ENCODE measurements around the gene GYPB.
"Not testable (repeated sequence)": the region's sequence is repeated elsewhere in the genome, so short reads cannot be mapped to it uniquely, and the experiment has no call there.

GYPB gene

DNA sequence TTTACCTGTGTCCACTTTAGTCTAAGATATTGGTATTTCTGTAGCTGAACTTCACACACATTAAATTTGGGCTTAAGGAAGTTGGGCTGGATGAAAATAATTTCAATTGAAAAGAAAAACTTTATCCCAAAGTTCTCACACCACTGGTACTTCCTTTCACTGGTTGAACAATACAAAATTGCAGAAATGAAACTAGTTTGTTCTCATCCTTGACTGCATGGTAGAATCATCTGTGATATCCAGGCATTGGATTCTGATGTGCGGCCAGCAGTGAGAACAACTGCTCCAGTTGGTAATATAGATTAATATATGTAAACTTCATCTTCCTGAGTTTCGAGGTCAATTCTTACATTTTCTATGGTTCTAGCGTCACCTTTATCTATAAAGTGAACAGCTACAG, 10.6 kb downstream of the GYPB start:
- not testable (repeated sequence) for DNase-seq

DNA sequence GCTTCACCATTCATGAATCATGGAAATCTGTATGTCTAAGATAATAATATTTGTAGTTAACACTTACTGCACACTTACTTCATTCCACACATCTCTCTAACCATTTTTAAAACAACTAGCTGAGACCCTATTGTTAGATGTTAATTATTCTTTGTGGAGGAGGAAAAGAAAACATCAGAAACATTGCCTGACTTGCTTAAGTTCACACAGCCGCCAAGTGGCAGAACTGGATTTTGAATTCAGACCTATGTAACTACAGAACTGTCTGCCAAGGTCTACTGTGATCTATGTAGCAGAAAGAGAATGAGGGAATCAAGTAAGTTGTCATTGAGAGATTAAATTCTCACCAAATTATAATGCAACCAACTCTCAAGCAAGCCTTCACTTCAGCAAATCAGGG, 11.2 kb downstream of the GYPB start:
- not testable (repeated sequence) for DNase-seq

DNA sequence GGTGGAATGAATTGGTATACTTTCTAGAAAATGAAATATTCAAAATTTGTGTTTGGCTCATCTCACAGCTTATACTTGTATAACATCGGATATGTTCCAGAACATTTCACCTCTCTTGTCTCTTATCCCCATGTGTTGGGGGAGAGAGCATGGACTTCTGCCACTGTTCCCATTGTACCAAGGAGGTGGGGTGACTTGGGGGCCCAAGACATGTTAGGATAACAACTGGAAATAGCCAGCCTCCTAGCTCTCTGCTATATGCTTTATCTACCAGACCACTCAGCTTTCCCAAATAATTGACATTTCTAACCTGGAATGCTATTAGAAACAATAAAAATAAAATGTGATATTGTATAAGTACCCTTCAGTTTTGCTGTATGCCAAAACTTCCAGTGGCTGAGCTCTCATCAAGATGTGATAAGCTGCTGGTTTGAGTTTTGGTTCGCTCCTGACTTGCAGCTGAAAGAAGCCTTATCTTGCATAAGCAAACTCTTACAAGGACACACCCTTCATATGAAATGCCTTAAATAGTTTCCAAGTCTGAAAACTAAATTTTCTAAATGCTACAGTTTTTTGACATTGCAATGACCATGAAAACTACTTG, 12.9 kb downstream of the GYPB start:
- DNase-seq = peak; percentile 17

DNA sequence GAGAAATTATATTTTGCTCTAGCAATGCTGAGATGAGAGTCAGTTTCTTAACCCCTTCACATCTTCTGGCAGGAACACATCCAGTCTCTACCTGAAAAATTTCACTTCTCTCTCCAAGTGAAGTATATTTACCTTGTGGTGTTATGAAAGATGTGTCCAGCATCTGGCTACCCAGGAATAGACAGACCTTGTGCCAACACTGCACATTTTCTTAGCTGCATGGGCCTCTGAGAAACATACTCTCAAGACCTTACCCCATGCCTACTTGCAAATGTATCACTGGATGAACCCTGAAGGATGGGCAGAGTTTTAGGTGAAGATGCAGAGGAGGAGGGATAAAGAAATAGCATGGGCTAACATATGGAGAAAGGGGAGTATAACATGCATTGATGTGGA, 13.6 kb downstream of the GYPB start:
- not testable (repeated sequence) for DNase-seq

DNA sequence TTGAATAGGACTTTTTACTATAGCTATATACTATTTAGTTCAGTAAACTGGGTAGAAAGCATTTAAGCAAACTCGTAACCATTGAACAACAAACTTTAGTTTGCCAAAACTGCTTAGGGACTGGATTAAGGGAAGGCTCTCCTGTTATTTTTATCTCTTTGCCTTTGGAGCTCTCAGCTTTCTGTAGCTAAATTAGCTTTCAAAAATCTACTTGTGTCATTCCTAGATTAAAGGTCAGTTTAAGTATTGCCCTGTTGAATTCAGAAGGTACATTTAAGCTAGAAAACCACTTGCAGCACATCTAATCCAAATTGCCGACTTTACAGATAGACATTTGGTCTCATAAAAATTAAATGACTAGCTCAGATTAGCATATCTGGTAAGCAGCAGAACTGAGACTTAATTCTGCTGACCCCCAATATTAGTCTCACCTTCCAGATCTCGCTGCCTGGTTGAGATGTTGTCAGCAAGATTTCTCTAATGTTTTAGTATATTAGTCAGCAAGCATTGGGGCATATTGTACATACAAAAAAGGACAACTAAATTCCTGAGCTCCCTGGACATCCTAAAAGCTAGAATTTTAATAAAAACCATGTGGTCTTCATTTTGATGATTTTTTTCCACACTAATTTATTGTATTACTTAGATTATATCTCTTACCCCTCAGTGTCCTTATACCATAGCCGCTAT, 14.2 kb downstream of the GYPB start:
- DNase-seq = peak; percentile 87

DNA sequence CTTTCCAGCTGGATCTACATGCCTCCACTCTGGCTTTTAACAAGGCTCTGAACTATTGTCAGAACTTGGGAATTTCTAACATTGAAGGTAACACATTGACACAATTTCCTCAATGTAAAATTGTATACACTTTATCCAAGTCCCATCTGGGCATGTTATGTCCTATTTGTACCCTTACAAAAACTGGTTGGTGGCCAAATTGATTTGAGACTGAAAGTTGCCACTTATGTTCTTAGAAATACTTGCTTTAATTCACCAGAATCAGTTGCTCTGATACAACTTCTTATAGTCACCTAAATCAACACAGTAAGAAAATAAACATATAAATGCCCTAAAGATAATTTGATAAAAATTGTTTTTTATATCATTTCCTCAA, 15.3 kb downstream of the GYPB start:
- DNase-seq = not testable (repeated sequence)

DNA sequence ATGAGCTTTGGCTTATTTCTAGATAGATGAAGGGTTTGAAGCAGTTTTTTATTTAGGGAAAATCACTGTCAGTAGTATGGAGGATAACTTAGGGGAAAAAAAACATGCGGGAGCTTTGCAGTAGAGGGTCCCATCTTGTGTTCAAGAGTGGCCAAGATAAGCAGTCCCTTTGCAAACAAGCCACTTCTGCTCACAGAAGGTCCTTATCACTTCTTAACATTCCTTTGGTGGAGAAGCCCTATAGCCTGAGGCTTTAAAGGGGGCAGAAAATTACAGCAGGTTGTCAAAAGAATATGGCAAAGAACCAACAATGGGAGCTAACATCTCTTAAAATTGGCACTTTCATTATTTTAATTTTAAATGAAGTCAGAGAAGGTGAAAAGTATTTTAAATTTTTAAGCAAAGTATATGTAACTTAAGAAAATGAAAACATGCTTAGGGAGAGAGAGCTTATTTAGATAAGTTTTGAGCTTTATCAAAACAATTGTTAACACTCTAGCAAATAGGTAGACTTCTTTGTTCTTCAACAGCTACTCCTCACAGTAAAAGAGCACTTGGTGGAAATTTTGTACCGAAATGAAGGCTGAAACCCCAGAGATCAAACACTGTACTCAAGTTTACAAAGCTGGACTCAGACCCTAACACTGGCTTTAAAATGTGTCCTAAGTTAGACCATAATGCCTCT, 15.8 kb downstream of the GYPB start:
- DNase-seq = not testable (repeated sequence)

DNA sequence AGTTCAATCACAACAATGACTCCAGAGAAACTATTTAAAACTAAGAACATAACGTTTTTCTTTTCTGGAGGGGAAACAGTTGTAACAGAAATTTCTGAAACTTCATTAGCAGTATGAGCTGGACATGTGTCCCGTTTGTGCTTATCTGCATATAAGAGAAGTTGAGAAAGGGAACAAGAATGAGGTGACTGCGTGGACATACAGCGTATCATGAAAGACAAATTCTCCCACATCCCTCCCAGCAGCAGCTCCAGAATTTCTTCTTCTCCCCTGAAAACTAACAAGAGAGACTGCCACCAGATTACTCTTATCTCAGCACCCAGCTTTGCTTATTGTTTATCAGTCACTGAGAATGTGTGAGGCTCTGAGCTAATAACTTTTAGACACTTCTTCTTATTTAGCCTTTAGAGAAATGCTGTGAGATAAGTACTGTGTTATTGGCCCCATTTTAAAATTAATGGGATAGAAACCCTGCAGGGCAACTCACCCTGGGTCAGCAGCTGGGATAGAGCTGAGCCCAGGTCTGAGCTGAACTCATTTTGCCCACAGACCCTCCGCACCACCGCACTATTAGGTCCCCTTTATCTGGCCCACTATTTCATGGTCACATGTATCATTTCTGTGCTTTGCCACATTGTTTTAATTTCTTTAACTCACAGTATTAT, 18.7 kb downstream of the GYPB start:
- DNase-seq = not testable (repeated sequence)

DNA sequence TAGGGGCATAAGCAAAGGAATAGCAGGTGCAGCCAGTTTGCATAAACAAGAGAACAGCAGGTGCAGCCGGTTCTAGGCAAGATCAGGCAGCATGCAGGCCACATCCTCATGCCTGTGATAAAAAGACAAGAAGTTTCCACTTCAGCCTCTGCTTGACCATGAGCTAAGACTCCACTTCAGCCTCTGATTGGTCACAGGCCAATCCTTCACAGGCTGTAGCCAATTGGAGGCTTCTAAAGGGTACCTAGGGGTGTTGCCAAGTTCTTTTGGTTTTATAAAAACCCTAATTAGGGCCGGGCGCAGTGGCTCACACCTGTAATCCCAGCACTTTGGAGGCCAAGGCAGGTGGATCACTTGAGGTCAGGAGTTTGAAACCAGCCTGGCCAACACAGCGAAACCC, 23.0 kb downstream of the GYPB start:
- not testable (repeated sequence) for DNase-seq

DNA sequence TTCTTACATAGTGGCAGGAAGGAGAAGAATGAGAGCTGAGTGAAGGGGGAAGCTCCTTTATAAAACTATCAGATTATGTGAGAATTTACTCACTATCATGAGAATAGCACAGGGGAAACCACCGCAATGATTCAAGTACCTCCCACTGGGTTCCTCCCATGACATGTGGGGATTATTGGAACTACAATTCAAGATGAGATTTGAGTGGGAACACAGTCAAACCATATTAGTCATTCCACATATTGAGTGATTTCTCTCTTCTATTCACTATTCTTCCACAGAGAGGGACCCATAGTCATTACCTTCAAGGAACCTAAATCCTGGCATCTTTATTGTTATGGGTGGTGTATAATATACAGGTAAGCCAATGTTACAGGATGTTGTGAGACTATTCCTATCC, 27.4 kb downstream of the GYPB start:
- not testable (repeated sequence) for DNase-seq

DNA sequence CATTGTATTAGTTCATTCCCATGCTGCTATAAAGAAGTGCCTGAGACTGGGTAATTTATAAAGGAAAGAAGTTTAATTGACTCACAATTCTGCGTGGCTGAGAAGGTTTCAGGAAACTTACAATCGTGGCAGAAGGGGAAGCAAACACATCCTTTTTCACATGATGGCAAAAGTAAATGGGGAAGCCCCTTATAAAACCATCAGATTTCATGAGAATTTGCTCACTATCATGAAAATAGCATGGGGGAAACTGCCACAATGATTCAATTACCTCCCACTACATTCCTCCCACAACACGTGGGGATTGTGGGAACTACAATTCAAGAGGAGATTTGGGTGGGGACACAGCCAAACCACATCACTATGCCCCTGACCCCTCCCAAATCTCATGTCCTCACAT, 28.5 kb downstream of the GYPB start:
- DNase-seq = not testable (repeated sequence)

DNA sequence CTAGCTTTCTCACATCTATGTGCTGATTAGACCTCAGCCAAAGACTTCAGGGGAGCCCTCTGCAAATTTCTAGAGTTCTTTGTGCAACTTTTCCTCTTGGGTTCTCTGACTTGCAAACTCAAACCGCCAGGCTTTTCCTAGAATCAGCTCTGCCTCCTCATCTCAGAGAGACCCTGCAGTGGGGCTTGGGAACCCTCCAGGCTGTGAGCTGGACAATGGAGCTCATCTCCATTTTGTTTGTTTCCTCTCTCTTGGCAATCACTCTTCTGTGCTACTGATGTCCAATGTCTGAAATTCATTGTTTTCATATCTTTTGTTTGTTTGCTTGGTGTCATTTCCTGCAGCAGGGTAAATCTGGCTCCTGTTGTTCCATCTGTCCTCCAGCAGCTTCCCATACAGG, 33.0 kb downstream of the GYPB start:
- DNase-seq = no peak

DNA sequence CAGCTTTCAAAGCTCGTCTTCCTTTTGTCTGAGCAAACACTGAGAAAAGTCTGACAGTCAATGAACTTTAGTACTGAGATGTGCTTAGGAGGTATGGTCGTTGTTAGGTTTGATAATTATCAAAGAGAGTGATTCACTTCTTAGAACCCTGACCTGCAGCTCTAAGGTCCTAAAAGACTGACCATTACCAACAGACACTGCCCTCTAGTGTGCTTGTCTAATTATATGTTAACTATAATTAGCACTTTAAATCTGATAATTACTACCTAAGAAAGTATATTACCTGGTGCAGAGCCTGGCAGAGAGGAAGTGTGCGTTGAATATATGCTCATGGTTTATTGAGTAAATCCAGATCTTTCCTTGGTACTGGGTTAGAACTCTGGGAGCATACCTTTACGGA, 38.4 kb downstream of the GYPB start:
- not testable (repeated sequence) for DNase-seq

DNA sequence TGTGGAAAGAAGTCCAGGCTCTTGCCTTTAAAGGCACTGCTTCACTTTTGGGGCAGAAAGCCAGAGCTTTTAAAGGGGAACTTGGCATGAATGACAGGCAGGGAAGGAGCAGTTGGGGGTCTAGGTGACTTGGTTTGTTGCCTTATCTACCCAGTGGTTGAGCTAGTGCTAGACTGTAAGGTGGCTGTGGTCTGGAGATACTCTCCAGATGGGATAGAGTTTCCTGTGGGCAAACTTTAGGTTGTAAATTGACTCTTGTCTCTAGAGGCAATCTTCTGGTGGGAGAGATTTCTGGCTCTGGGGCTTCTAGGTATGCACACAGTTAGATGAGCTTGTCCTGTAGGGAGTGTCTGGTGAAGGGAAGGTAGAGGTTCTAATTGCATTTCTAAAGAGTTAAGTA, 43.7 kb downstream of the GYPB start:
- DNase-seq = not testable (repeated sequence)

DNA sequence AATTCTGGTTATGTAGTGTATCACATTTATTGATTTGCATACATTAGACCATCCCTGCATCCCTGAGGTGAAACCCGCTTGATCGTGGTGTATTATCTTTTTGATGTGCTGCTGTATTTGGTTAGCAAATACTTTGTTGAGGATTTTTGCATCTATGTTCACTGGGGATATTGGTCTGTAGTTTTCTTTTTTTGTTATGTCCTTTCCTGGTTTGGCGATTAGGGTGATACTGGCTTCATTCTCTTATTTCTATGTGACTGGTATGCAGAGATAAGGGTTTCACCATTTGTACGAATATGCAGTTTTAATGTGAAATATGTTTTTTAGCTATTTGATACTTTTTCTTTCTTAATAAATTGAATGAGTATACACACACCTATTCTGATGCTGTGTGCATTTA, 45.2 kb downstream of the GYPB start:
- not testable (repeated sequence) for DNase-seq

DNA sequence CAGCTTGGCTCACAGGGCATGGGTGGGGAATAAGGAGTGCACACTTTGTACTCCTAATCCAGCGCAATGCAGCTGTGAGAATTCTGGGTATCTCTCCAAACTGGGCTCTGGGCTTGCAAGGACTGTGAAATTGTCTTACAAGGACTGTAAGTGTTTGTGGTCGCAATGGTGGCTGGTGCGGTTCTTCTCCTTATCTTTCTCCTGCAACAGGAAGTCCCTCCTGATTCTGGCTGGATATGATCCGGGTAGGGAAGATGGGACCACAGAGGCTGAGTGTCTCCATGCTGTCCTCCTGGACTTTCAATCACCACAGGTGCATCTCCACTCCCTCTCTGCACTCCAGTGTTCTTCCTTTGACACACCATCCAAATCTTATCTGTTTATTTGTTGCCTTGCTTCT, 58.1 kb downstream of the GYPB start:
- DNase-seq = no peak

DNA sequence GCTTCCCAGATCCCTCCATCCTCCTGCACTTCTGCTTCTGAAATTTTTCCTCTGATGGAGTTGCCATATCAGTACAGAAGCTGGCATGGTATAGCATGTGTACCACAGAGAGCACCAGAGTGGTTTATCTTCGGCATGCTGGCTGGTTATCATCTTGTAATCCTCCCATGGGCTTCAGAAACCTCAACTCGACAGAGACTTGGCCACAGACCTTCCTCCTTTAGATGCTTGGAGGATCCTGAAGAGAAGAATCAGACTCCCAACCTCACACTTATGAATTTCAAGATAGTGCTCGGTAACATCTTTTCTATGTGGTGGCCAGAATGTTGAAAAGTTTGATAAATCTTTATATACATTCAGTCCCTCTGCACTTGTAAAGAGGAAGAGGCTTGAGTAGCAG, 63.9 kb downstream of the GYPB start:
- not testable (repeated sequence) for DNase-seq

DNA sequence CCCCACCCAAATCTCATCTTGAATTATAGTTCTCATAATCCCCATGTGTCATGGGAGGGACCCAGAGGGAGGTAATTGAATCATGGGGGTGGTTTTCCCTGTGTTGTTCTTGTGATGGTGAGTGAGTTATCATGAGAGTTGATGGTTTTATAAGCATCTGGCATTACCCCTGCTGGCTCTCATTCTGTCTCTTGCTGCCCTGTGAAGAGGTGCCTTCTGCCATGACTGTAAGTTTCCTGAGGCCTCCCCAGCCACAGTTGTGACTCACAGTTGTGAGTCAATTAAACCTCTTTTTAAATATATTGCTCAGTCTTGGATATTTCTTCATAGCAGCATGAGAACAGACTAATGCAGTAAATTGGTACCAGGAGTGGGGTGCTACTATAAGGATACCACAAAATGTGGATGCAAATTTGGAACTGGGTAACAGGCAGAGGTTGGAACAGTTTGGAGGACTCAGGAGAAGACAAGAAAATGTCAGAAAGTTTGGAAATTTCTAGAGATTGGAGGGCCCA, 67.7 kb downstream of the GYPB start:
- DNase-seq = not testable (repeated sequence)

DNA sequence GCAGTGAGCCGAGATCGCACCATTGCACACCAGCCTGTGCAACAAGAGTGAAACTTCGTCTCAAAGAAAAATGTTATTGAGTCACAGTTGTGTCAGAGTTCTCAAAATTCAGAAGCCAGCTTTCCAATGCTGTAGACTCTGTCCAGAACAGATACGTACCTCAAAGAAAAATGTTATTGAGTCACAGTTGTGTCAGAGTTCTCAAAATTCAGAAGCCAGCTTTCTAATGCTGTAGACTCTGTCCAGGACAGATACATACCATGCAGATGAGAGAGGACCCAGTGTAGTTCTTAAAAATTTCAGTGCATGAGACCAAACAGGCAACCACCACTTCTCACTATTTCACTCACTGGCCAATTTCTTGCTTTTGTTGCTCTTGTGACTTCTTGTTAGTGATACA, 68.2 kb downstream of the GYPB start:
- DNase-seq = not testable (repeated sequence)

DNA sequence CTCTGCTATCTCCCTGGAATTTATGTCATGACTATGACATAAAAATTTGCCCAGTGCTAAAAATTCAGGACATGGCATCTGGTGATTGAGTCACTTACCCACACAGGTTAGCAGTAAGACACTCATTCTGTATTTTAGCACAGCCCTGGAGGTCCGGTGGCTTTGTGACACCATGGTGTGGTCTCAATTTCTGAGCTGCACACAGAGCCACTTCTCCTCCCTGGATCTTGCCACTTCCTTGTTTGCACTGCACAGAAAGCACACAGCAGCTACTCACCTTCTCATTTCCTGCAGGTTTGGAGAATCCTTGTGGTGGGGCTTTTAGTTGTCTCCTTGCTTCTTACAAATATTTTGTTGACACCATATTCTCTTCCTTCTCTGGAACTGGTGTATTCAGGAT, 69.0 kb downstream of the GYPB start:
- not testable (repeated sequence) for DNase-seq

DNA sequence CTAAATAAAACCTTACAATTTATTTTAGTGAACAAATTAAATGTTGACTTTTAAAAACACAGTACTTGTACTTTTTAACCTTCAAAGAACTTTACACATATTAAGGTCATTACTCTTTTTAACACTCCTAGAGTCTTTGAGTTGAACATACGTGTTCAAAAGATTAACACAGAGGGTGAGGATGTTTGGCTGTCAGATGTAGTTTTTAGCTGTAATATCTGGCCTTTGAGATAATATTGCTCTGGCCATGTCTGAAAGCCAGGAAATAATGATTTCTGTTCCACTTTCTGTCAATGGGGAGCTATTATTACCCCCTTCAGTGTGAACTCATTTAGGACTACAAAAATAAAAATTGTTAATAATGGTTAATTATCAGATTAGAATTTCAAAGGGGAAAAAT, 71.7 kb downstream of the GYPB start:
- DNase-seq = not testable (repeated sequence)
